ENCODE data around the gene PACSIN3. TPM values are rescaled to one million over a fixed set of nuclear protein-coding genes. Genes with fewer than 3 reads are reported as not detected.
"Not testable (repeated sequence)": the region's sequence is repeated elsewhere in the genome, so short reads cannot be mapped to it uniquely, and the experiment has no call there.

The PACSIN3 gene
- total RNA-seq, 1 experiment from 2014 or later, result 63.1 TPM

DNA sequence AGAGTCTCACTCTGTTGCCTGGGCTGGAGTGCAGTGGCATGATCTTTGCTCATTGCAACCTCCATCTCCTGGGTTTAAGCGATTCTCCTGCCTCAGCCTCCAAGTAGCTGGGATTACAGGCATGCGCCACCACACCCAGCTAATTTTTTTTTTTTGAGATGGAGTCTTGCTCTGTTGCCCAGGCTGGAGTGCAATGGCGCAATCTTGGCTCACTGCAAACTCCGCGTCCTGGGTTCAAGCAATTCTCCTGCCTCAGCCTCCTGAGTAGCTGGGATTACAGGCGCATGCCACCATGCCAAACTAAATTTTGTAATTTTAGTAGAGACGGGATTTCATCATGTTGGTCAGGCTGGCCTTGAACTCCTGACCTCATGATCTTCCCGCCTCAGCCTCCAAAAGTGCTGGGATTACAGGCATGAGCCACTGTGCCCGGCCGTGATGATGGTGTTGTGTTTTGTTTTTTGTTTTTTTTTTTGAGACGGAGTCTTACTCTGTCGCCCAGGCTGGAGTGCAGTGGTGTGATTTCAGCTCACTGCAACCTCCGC lies 21.8 kb upstream of the PACSIN3 start:
- CTCF ChIA-PET; H3K9me3 ChIP-seq (ENCODE audit: control insufficient read depth in 1 of 2, insufficient read depth in 1 of 2, low read depth in 1 of 2, low read length in 2 of 2); H3K4me3 ChIP-seq (replicated peaks in 1 of 2; ENCODE audit: low read depth in 1 of 2, low read length in 2 of 2): not testable (repeated sequence)

GRCh38 chr11:47207459-47207858 lies 21.2 kb upstream of the PACSIN3 start:
- Histone ChIP-seq H2AFZ (ENCODE audit: low read depth, low read length, poor library complexity, severe bottlenecking) (no peak overlapping the region), H3K27me3 (ENCODE audit: insufficient read depth, low read length) (no peaks in the 10 kb centered on the region), H3K9me3 (ENCODE audit: control insufficient read depth in 1 of 2, insufficient read depth in 1 of 2, low read depth in 1 of 2, low read length in 2 of 2) (no peaks in the 10 kb centered on the region), H3K9ac (ENCODE audit: low read length) (no peak overlapping the region), H3K4me2 (ENCODE audit: low read length) (no peak overlapping the region), H3K4me1 (ENCODE audit: control insufficient read depth in 1 of 2, insufficient read depth in 2 of 2, low read length in 2 of 2) (peaks cover 0 to 10% of the 10 kb centered on the region in 2 experiments; a peak in 2 of 4 replicates), H3K36me3 (ENCODE audit: control insufficient read depth in 1 of 2, insufficient read depth in 2 of 2, low read length in 2 of 2) (no peaks in the 10 kb centered on the region), H3K27ac (ENCODE audit: low read depth, low read length) (no peak overlapping the region), H3K4me3 (replicated peaks in 1 of 2; ENCODE audit: low read depth in 1 of 2, low read length in 2 of 2) (no peak overlapping the region), H3K9me2 (ENCODE audit: insufficient read depth) (no peaks in the 10 kb centered on the region), H4K20me1 (ENCODE audit: insufficient read depth) (no peaks in the 10 kb centered on the region), H3K79me2 (ENCODE audit: insufficient read depth, low read length) (no peaks in the 10 kb centered on the region)
- CTCF ChIA-PET, result no interaction called here
- BruUV-seq (replicated peaks), result no TSS peak
- ATAC-seq, result no peak
- TF ChIP-seq, protein P1, sequence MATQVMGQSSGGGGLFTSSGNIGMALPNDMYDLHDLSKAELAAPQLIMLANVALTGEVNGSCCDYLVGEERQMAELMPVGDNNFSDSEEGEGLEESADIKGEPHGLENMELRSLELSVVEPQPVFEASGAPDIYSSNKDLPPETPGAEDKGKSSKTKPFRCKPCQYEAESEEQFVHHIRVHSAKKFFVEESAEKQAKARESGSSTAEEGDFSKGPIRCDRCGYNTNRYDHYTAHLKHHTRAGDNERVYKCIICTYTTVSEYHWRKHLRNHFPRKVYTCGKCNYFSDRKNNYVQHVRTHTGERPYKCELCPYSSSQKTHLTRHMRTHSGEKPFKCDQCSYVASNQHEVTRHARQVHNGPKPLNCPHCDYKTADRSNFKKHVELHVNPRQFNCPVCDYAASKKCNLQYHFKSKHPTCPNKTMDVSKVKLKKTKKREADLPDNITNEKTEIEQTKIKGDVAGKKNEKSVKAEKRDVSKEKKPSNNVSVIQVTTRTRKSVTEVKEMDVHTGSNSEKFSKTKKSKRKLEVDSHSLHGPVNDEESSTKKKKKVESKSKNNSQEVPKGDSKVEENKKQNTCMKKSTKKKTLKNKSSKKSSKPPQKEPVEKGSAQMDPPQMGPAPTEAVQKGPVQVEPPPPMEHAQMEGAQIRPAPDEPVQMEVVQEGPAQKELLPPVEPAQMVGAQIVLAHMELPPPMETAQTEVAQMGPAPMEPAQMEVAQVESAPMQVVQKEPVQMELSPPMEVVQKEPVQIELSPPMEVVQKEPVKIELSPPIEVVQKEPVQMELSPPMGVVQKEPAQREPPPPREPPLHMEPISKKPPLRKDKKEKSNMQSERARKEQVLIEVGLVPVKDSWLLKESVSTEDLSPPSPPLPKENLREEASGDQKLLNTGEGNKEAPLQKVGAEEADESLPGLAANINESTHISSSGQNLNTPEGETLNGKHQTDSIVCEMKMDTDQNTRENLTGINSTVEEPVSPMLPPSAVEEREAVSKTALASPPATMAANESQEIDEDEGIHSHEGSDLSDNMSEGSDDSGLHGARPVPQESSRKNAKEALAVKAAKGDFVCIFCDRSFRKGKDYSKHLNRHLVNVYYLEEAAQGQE (IDR thresholded peaks at IDR 0.05; ENCODE audit: low read depth), result no peak
- TF ChIP-seq TCF7L2 (IDR thresholded peaks at IDR 0.05; ENCODE audit: borderline replicate concordance, extremely low read depth, insufficient read depth, insufficient read length) (no peak), JUND (IDR thresholded peaks at IDR 0.05) (no peak), FOSL1 (IDR thresholded peaks at IDR 0.05; ENCODE audit: low read depth) (no peak), POLR2A (IDR thresholded peaks at IDR 0.05; ENCODE audit: borderline replicate concordance, extremely low read depth, insufficient read depth, insufficient read length) (no peak), EZH2 (IDR thresholded peaks at IDR 0.05) (no peak), EGR1 (IDR thresholded peaks at IDR 0.05; ENCODE audit: low read depth) (no peak), CBX3 (IDR thresholded peaks at IDR 0.05; ENCODE audit: low read depth) (no peak)
- POLR2A ChIA-PET, result interaction anchor here (0.6 kb wide), 1 partner anchor 10 kb away, joined by 4 read pairs; no protein-coding TSS in a partner anchor
- intact Hi-C loops (cut with micrococcal nuclease), result no loop called here
- no peak for DNase-seq (ENCODE audit: low read depth, low spot score)
- RAD21 ChIA-PET (ENCODE audit: low non-redundant PET in 1 of 2, low total read pairs in 2 of 2, uncharacterized antibody in 2 of 2, unreplicated experiment in 2 of 2), result no interaction called here

More for the DNA sequence above, 21.8 kb upstream of the PACSIN3 start:
- DNase-seq (ENCODE audit: low read depth, low spot score); H3K27me3 ChIP-seq (ENCODE audit: insufficient read depth, low read length); H3K27ac ChIP-seq (ENCODE audit: low read depth, low read length); H3K36me3 ChIP-seq (ENCODE audit: control insufficient read depth in 1 of 2, insufficient read depth in 2 of 2, low read length in 2 of 2); BruUV-seq (replicated peaks); H3K79me2 ChIP-seq (ENCODE audit: insufficient read depth, low read length); H3K9ac ChIP-seq (ENCODE audit: low read length); RAD21 ChIA-PET (ENCODE audit: low non-redundant PET in 1 of 2, low total read pairs in 2 of 2, uncharacterized antibody in 2 of 2, unreplicated experiment in 2 of 2); ATAC-seq; H3K4me2 ChIP-seq (ENCODE audit: low read length); H3K9me2 ChIP-seq (ENCODE audit: insufficient read depth); intact Hi-C loops (cut with micrococcal nuclease); H2AFZ ChIP-seq (ENCODE audit: low read depth, low read length, poor library complexity, severe bottlenecking); H4K20me1 ChIP-seq (ENCODE audit: insufficient read depth): not testable (repeated sequence)
- peaks cover 5 to 16% of the 10 kb centered on the region in 2 experiments; a peak in 3 of 4 replicates for H3K4me1 ChIP-seq (ENCODE audit: control insufficient read depth in 1 of 2, insufficient read depth in 2 of 2, low read length in 2 of 2)
- POLR2A ChIA-PET, result interaction anchor here (0.6 kb wide), 1 partner anchor 11 kb away, joined by 4 read pairs; no protein-coding TSS in a partner anchor

- ATAC-seq; H3K27ac ChIP-seq (ENCODE audit: low read depth, low read length); H3K4me3 ChIP-seq (replicated peaks in 1 of 2; ENCODE audit: low read depth in 1 of 2, low read length in 2 of 2); H3K9me3 ChIP-seq (ENCODE audit: control insufficient read depth in 1 of 2, insufficient read depth in 1 of 2, low read depth in 1 of 2, low read length in 2 of 2); RAD21 ChIA-PET (ENCODE audit: low non-redundant PET in 1 of 2, low total read pairs in 2 of 2, uncharacterized antibody in 2 of 2, unreplicated experiment in 2 of 2); BruUV-seq (replicated peaks); H3K79me2 ChIP-seq (ENCODE audit: insufficient read depth, low read length); H3K36me3 ChIP-seq (ENCODE audit: control insufficient read depth in 1 of 2, insufficient read depth in 2 of 2, low read length in 2 of 2); CTCF ChIA-PET; H3K4me1 ChIP-seq (ENCODE audit: control insufficient read depth in 1 of 2, insufficient read depth in 2 of 2, low read length in 2 of 2); H4K20me1 ChIP-seq (ENCODE audit: insufficient read depth); DNase-seq (ENCODE audit: low read depth, low spot score); H3K9me2 ChIP-seq (ENCODE audit: insufficient read depth); POLR2A ChIA-PET; H3K27me3 ChIP-seq (ENCODE audit: insufficient read depth, low read length); intact Hi-C loops (cut with micrococcal nuclease); H3K4me2 ChIP-seq (ENCODE audit: low read length); H2AFZ ChIP-seq (ENCODE audit: low read depth, low read length, poor library complexity, severe bottlenecking); H3K9ac ChIP-seq (ENCODE audit: low read length): not testable (repeated sequence)
These were observed 20.3 kb upstream of the PACSIN3 start for GRCh38 chr11:47206577-47206976.

All from HCT116 (cell line).